Gastrocnemius medialis (tissue), 4 donors: ENCODE results near the gene CHRNA3. TPM values are rescaled to one million over a fixed set of nuclear protein-coding genes. Genes with fewer than 3 reads are reported as not detected.

Experiments used
- ATAC-seq, 2 donors: fragments of 150-250 bp; one replicate each; pipeline ENCODE4 v1.9.1; 2016
- DNase-seq, 2 donors: peaks; one replicate each; pipeline ENCODE4 v3.0.0-alpha.2; 2019
- H3K27ac ChIP-seq, 4 donors: fragments of 200-600 bp; sonication (generic); 1 replicate in 1 of 4; 2 replicates in 3 of 4; pipeline ENCODE4 v1.5.1; 2016 to 2018; ENCODE audit warnings: mild to moderate bottlenecking in 2 of 4, moderate library complexity in 1 of 4
- H3K27me3 ChIP-seq, 3 donors: fragments of 200-600 bp; sonication (generic) in 2 of 3; 1 replicate in 1 of 3; 2 replicates in 2 of 3; pipeline versions ENCODE4 v1.5.1 to v1.6.0; 2016 to 2019; ENCODE audit warnings: mild to moderate bottlenecking in 1 of 3, moderate library complexity in 1 of 3
- H3K36me3 ChIP-seq, 2 donors: fragments of 200-600 bp; sonication (generic) in 1 of 2; one replicate each; pipeline ENCODE4 v1.5.1; 2017 to 2018
- H3K4me1 ChIP-seq, 2 donors: fragments of 200-600 bp; sonication (generic) in 1 of 2; one replicate each; pipeline ENCODE4 v1.5.1; 2016 to 2017; ENCODE audit warnings: mild to moderate bottlenecking in 2 of 2
- H3K4me3 ChIP-seq, 4 donors: fragments of 200-600 bp; sonication (generic) in 3 of 4; 1 replicate in 1 of 4; 2 replicates in 3 of 4; pipeline ENCODE4 v1.5.1; 2016 to 2019; ENCODE audit warnings: mild to moderate bottlenecking in 2 of 4
- H3K9me3 ChIP-seq, 3 donors: fragments of 200-600 bp; sonication (generic) in 2 of 3; 1 replicate in 1 of 3; 2 replicates in 2 of 3; pipeline ENCODE4 v1.5.1; 2016 to 2019
- POLR2A ChIP-seq, 2 donors: fragments of 450-650 bp; IDR thresholded peaks; one replicate each; pipeline ENCODE4 v1.6.1; 2017; ENCODE audit warnings: antibody characterized with exemption in 2 of 2, mild to moderate bottlenecking in 2 of 2, moderate library complexity in 2 of 2
- in situ Hi-C, 4 donors: fragments of 200-750 bp; cut with MboI; loops; one replicate each; pipeline versions ENCODE4 v1.15.0 to v1.8.0; 2017; ENCODE audit warnings: low sequenced_read_pairs in 4 of 4
- intact Hi-C: fragments of 100-400 bp; cut with DNase I; formaldehyde crosslinking; loops from one replicate; pipeline ENCODE4 v1.15.1; 2023; ENCODE audit warnings: low total_unique reads
- total RNA-seq, 4 donors: library from RNA; depleted of rRNA; stranded (reverse); fragments of >200 nt; gene quantifications; one replicate each; pipeline versions ENCODE4 v1.1.0 to v1.2.3, GENCODE V29; 2016
- TF ChIP-seq, protein P1 (sequence below), 5 experiments: fragments of 450-650 bp in 3 of 5; fragments of 200-600 bp in 2 of 5; sonication (generic) in 2 of 5; IDR thresholded peaks in 4 of 5; conservative IDR thresholded peaks in 1 of 5; 1 replicate in 4 of 5; 2 replicates in 1 of 5; pipeline ENCODE4 v1.5.1; 2016 to 2019; ENCODE audit warnings: antibody characterized with exemption in 5 of 5, mild to moderate bottlenecking in 3 of 5, moderate library complexity in 3 of 5

Gene CHRNA3
- total RNA-seq, 4 donors from 2014 or later: 0.11 TPM; not detected in 3

DNA sequence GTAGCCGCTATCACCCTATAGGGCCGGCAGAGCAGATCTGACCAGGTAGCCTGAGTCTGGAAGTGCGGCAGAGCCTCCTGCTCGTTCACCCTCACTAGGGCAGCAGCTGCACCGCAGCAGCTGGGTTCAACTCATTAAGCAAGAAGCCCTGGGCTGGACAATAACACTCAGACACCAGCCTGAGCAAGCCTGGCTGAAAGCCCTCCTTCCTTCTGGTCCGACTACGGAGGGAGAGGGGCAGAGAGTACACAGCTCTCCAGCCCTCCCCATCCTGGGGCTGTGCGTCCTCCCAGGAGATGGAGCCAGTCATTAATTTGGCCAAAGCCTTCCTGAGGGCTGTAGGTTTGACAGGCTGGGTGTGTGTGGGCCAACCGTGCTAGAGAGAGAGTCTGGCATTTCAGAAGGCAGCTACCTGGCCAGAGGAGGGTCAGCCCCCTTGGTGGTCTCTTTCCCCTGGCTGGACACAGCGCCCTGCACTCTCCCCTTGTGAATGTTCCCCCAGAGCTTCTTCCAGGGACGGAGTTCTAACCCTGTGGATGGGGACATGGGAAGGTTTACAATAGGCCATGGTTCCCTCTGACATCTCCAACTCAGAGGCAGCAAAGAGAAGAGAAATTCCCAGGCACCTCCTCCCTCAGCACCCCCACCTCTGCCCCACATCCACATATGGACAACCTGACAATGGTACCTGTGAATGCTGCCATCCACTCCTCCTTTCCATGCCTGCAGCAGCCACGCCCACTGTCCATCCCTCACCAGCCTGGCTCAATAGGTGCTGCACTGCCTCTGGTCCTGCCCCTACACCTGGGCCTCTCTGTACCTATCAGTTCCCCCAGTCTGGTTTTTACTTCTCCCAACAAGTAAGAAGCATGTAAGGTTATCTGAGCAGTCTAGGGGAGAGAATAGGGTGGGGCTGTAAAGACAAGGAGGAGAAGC, 13.7 kb upstream of the CHRNA3 start:
- in situ Hi-C loops: loop anchor here in 1 of 4 donors (25.0 kb wide), 1 partner anchor 553 kb away; no protein-coding TSS in a partner anchor
- H3K27ac ChIP-seq: no peak overlapping the region
- H3K9me3 ChIP-seq: peaks cover 0 to 6% (median 0%) of the 10 kb centered on the region in 3 donors
- H3K36me3 ChIP-seq: no peaks in the 10 kb centered on the region
- H3K27me3 ChIP-seq: peaks cover 0 to 4% (median 0%) of the 10 kb centered on the region in 3 donors
- ATAC-seq (no peak), DNase-seq (no peak)
- no peak overlapping the region for H3K4me3 ChIP-seq
- H3K4me1 ChIP-seq: no peaks in the 10 kb centered on the region
- intact Hi-C loops: loop anchor here (5.0 kb wide), 1 partner anchor 118 kb away; no protein-coding TSS in a partner anchor
- no peak for TF ChIP-seq POLR2A (IDR thresholded peaks at IDR 0.05)
- TF ChIP-seq, protein P1, sequence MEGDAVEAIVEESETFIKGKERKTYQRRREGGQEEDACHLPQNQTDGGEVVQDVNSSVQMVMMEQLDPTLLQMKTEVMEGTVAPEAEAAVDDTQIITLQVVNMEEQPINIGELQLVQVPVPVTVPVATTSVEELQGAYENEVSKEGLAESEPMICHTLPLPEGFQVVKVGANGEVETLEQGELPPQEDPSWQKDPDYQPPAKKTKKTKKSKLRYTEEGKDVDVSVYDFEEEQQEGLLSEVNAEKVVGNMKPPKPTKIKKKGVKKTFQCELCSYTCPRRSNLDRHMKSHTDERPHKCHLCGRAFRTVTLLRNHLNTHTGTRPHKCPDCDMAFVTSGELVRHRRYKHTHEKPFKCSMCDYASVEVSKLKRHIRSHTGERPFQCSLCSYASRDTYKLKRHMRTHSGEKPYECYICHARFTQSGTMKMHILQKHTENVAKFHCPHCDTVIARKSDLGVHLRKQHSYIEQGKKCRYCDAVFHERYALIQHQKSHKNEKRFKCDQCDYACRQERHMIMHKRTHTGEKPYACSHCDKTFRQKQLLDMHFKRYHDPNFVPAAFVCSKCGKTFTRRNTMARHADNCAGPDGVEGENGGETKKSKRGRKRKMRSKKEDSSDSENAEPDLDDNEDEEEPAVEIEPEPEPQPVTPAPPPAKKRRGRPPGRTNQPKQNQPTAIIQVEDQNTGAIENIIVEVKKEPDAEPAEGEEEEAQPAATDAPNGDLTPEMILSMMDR (IDR thresholded peaks at IDR 0.05 in 4 of 5, conservative IDR thresholded peaks at IDR 0.05 in 1 of 5): no peak

DNA sequence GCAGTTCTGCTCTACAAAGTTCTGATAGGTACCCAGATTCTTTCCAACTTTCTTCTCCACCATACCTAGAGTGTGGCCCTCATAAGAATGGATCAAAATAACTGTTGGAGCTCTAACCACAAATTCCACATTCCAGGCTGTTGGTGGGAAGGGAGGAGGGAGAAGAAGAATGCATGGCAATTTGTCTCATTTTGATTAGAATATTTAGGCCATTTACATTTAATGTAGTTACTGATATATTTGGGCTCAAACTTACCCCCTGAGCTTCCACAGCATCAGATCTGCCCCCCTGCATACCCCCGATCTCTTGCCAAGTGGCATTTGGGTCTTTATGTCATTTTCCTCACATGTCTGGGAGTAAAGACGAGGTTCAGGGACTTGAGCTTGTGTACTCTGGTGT, 12.6 kb upstream of the CHRNA3 start:
- Histone ChIP-seq H3K27me3 (peaks cover 0 to 4% (median 0%) of the 10 kb centered on the region in 3 donors), H3K4me1 (no peaks in the 10 kb centered on the region), H3K36me3 (no peaks in the 10 kb centered on the region), H3K27ac (no peak overlapping the region), H3K4me3 (no peak overlapping the region), H3K9me3 (peaks cover 0 to 6% (median 0%) of the 10 kb centered on the region in 3 donors)
- DNase-seq: no peak
- intact Hi-C loops: no loop called here
- in situ Hi-C loops: loop anchor here in 1 of 4 donors (25.0 kb wide), 1 partner anchor 554 kb away; no protein-coding TSS in a partner anchor
- ATAC-seq: no peak
- TF ChIP-seq, protein P1 (IDR thresholded peaks at IDR 0.05 in 4 of 5, conservative IDR thresholded peaks at IDR 0.05 in 1 of 5): no peak
- no peak for TF ChIP-seq POLR2A (IDR thresholded peaks at IDR 0.05)

- H3K27me3 ChIP-seq: peaks cover 0 to 10% (median 0%) of the 10 kb centered on the region in 3 donors
- intact Hi-C loops (no loop called here), in situ Hi-C loops (loop anchor here in 1 of 4 donors (25.0 kb wide), 1 partner anchor 556 kb away; no protein-coding TSS in a partner anchor)
- peaks cover 0 to 6% (median 0%) of the 10 kb centered on the region in 3 donors for H3K9me3 ChIP-seq
- DNase-seq (no peak), ATAC-seq (no peak)
- no peaks in the 10 kb centered on the region for H3K4me1 ChIP-seq
- no peaks in the 10 kb centered on the region for H3K36me3 ChIP-seq
- no peak overlapping the region for H3K27ac ChIP-seq
- no peak overlapping the region for H3K4me3 ChIP-seq
- no peak for TF ChIP-seq POLR2A (IDR thresholded peaks at IDR 0.05)
- TF ChIP-seq, protein P1 (IDR thresholded peaks at IDR 0.05 in 4 of 5, conservative IDR thresholded peaks at IDR 0.05 in 1 of 5): no peak
Measured at GRCh38 chr15:78630886-78631633, 10.3 kb upstream of the CHRNA3 start.

- TF ChIP-seq, protein P1 (IDR thresholded peaks at IDR 0.05 in 4 of 5, conservative IDR thresholded peaks at IDR 0.05 in 1 of 5): no peak
- no peak for TF ChIP-seq POLR2A (IDR thresholded peaks at IDR 0.05)
- H3K9me3 ChIP-seq: peaks cover 0 to 6% (median 0%) of the 10 kb centered on the region in 3 donors
- in situ Hi-C loops (loop anchor here in 2 of 4 donors (10.0 to 25.0 kb wide), 2 partner anchors 65 to 558 kb away; no protein-coding TSS in a partner anchor), intact Hi-C loops (no loop called here)
- ATAC-seq (no peak), DNase-seq (no peak)
- no peak overlapping the region for H3K27ac ChIP-seq
- no peaks in the 10 kb centered on the region for H3K36me3 ChIP-seq
- H3K4me3 ChIP-seq: no peak overlapping the region
- H3K27me3 ChIP-seq: peaks cover 0 to 10% (median 0%) of the 10 kb centered on the region in 3 donors
- H3K4me1 ChIP-seq: no peaks in the 10 kb centered on the region
Measured at GRCh38 chr15:78629716-78630065, 8.9 kb upstream of the CHRNA3 start.
